ENCODE data around the gene PLSCR2. TPM values are rescaled to one million over a fixed set of nuclear protein-coding genes. Genes with fewer than 3 reads are reported as not detected.

The PLSCR2 gene
- total RNA-seq, 1 experiment from 2014 or later, result 0.54 TPM

- Histone ChIP-seq H3K9me3 (ENCODE audit: control insufficient read depth, insufficient read depth, low read depth, low read length) (no peaks in the 10 kb centered on the region), H3K4me1 (ENCODE audit: control insufficient read depth, insufficient read depth, low read length) (no peaks in the 10 kb centered on the region), H3K4me3 (ENCODE audit: low read depth in 2 of 2, low read length in 2 of 2) (no peak overlapping the region), H3K27ac (ENCODE audit: low read length) (no peak overlapping the region), H3K36me3 (ENCODE audit: control insufficient read depth, insufficient read depth, low read length) (no peaks in the 10 kb centered on the region), H3K27me3 (ENCODE audit: control insufficient read depth, insufficient read depth, low read length) (no peaks in the 10 kb centered on the region)
- no peak for DNase-seq (ENCODE audit: low read depth, low spot score)
- intact Hi-C loops (cut with micrococcal nuclease; ENCODE audit: unreplicated experiment) (no loop called here), in situ Hi-C loops (cut with HindIII; ENCODE audit: low pct_unique_long_range_greater_than_20kb, low sequenced_read_pairs) (no loop called here)
- BruUV-seq (replicated peaks), result no TSS peak
- POLR2A ChIA-PET, result no interaction called here
- CTCF ChIA-PET, result interaction anchor here (0.6 kb wide), 1 partner anchor 119 kb away, joined by 4 read pairs; no protein-coding TSS in a partner anchor
- ATAC-seq, result no peak
- no peak for TF ChIP-seq SIN3A (IDR thresholded peaks at IDR 0.05; ENCODE audit: borderline replicate concordance, insufficient read depth, low read depth, low read length)
- TF ChIP-seq, protein P1, sequence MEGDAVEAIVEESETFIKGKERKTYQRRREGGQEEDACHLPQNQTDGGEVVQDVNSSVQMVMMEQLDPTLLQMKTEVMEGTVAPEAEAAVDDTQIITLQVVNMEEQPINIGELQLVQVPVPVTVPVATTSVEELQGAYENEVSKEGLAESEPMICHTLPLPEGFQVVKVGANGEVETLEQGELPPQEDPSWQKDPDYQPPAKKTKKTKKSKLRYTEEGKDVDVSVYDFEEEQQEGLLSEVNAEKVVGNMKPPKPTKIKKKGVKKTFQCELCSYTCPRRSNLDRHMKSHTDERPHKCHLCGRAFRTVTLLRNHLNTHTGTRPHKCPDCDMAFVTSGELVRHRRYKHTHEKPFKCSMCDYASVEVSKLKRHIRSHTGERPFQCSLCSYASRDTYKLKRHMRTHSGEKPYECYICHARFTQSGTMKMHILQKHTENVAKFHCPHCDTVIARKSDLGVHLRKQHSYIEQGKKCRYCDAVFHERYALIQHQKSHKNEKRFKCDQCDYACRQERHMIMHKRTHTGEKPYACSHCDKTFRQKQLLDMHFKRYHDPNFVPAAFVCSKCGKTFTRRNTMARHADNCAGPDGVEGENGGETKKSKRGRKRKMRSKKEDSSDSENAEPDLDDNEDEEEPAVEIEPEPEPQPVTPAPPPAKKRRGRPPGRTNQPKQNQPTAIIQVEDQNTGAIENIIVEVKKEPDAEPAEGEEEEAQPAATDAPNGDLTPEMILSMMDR (IDR thresholded peaks at IDR 0.05), result no peak
- no peak for TF ChIP-seq REST (IDR thresholded peaks at IDR 0.05; ENCODE audit: insufficient read depth in 1 of 2, low read depth in 2 of 2, low read length in 1 of 2)
- no peak for TF ChIP-seq TCF7L2 (IDR thresholded peaks at IDR 0.05; ENCODE audit: low read depth, low read length)
- TF ChIP-seq POLR2AphosphoS5 (IDR thresholded peaks at IDR 0.05; ENCODE audit: low read depth, low read length), result no peak
Measured at GRCh38 chr3:146431240-146431639, 38.1 kb downstream of the PLSCR2 start.

DNA sequence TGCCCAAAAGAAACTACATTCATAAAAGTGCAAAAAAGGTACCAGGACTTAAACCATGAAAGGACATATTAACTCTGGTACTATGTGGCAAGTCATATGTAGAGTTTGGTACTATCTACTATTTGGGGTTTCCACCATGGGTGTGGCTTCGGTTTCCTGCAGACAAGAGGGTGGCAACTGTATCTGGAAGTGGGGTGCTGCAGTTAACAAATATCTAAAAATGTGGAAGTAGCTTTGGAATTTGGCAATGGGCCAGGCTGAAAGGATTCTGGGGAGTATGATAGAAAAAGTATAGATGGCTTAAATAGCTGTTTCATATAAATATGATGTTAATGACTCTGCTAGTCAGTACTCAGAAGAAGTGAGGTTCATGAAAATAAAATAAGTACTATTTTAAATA is 44.0 kb downstream of the PLSCR2 start:
- TF ChIP-seq REST (IDR thresholded peaks at IDR 0.05; ENCODE audit: insufficient read depth in 1 of 2, low read depth in 2 of 2, low read length in 1 of 2) (no peak), POLR2AphosphoS5 (IDR thresholded peaks at IDR 0.05; ENCODE audit: low read depth, low read length) (no peak), SIN3A (IDR thresholded peaks at IDR 0.05; ENCODE audit: borderline replicate concordance, insufficient read depth, low read depth, low read length) (no peak), TCF7L2 (IDR thresholded peaks at IDR 0.05; ENCODE audit: low read depth, low read length) (no peak)
- TF ChIP-seq, protein P1 (IDR thresholded peaks at IDR 0.05), result no peak
- Histone ChIP-seq H3K9me3 (ENCODE audit: control insufficient read depth, insufficient read depth, low read depth, low read length) (no peaks in the 10 kb centered on the region; the same call in 1 of the 2 replicates), H3K36me3 (ENCODE audit: control insufficient read depth, insufficient read depth, low read length) (no peaks in the 10 kb centered on the region), H3K4me3 (ENCODE audit: low read depth in 2 of 2, low read length in 2 of 2) (no peak overlapping the region), H3K27me3 (ENCODE audit: control insufficient read depth, insufficient read depth, low read length) (no peaks in the 10 kb centered on the region), H3K4me1 (ENCODE audit: control insufficient read depth, insufficient read depth, low read length) (peaks cover 2% of the 10 kb centered on the region; the same call in 1 of the 2 replicates), H3K27ac (ENCODE audit: low read length) (no peak overlapping the region)
- in situ Hi-C loops (cut with HindIII; ENCODE audit: low pct_unique_long_range_greater_than_20kb, low sequenced_read_pairs) (no loop called here), intact Hi-C loops (cut with micrococcal nuclease; ENCODE audit: unreplicated experiment) (no loop called here)
- BruUV-seq (replicated peaks), result no TSS peak
- POLR2A ChIA-PET, result no interaction called here
- CTCF ChIA-PET, result no interaction called here
- DNase-seq (ENCODE audit: low read depth, low spot score), result no peak
- ATAC-seq, result no peak
